SK-N-SH (cell line): ENCODE measurements around the gene COX15. TPM values are rescaled to one million over a fixed set of nuclear protein-coding genes. Genes with fewer than 3 reads are reported as not detected.

Experiments
- CTCF ChIA-PET: fragments of 300-600, 350-600 bp; formaldehyde crosslinking; extraction: SDS; loops from one replicate; lab custom pipeline; 2021; lab: Yijun Ruan, JAX
- POLR2A ChIA-PET: fragments of 350-600 bp; sonication (Branson Sonifier 250); formaldehyde crosslinking; extraction: SDS; loops from one replicate; lab custom pipeline; 2020; ENCODE audit warnings: antibody characterized with exemption, inconsistent platforms; lab: Yijun Ruan, JAX
- DNase-seq: peaks from one replicate; pipeline ENCODE4 v3.0.0; 2012
- H2AFZ ChIP-seq: fragments of 200-600 bp; sonication (generic); 2 replicates; pipeline ENCODE4 v1.8.1; 2016; ENCODE audit warnings: antibody characterized with exemption, mild to moderate bottlenecking, low read depth
- H3F3A ChIP-seq: fragments of 200-600 bp; sonication (generic); replicated peaks from 2 replicates; pipeline ENCODE3; 2016; ENCODE audit warnings: antibody characterized with exemption, mild to moderate bottlenecking; ENCODE audit not compliant: insufficient read depth
- H3K27ac ChIP-seq, 2 experiments: fragments of 200-500 bp in 1 of 2; fragments of 200-600 bp in 1 of 2; sonication (Bioruptor generic) in 1 of 2; sonication (generic), shearing (Covaris generic) in 1 of 2; 2 replicates each; pipeline versions ENCODE4 v1.5.1 to v1.6.1; 2014 to 2016; ENCODE audit warnings: low read depth in 2 of 2, inconsistent platforms in 1 of 2, low read length in 1 of 2, mild to moderate bottlenecking in 1 of 2, mixed read lengths in 1 of 2
- H3K27me3 ChIP-seq: fragments of 200-600 bp; sonication (generic), shearing (Covaris generic); 2 replicates; pipeline ENCODE4 v1.6.1; 2016; ENCODE audit warnings: mixed run types; ENCODE audit not compliant: insufficient read depth
- H3K36me3 ChIP-seq, 2 experiments: fragments of 200-500 bp in 1 of 2; fragments of 200-600 bp in 1 of 2; sonication (Bioruptor generic) in 1 of 2; sonication (generic) in 1 of 2; replicated peaks in 1 of 2; 2 replicates each; pipeline versions ENCODE3 to v1.5.1; 2014 to 2016; ENCODE audit warnings: low read length in 1 of 2, mild to moderate bottlenecking in 1 of 2; ENCODE audit not compliant: insufficient read depth in 2 of 2, control insufficient read depth in 1 of 2
- H3K4me1 ChIP-seq, 2 experiments: fragments of 200-500 bp in 1 of 2; fragments of 200-600 bp in 1 of 2; sonication (Bioruptor generic) in 1 of 2; sonication (generic), shearing (Covaris generic) in 1 of 2; 2 replicates each; pipeline versions ENCODE4 v1.5.1 to v1.6.1; 2014 to 2016; ENCODE audit warnings: low read depth in 1 of 2, low read length in 1 of 2, mixed run types in 1 of 2; ENCODE audit not compliant: insufficient read depth in 2 of 2, control insufficient read depth in 1 of 2
- H3K4me2 ChIP-seq: fragments of 200-600 bp; sonication (generic), shearing (Covaris generic); 2 replicates; pipeline ENCODE4 v1.6.1; 2017; ENCODE audit warnings: mixed run types
- H3K4me3 ChIP-seq, 2 experiments: fragments of 200-500 bp in 1 of 2; fragments of 200-600 bp in 1 of 2; sonication (Bioruptor generic) in 1 of 2; sonication (generic), shearing (Covaris generic) in 1 of 2; 2 replicates each; pipeline versions ENCODE4 v1.5.1 to v1.8.1; 2014 to 2016; ENCODE audit warnings: low read depth in 2 of 2, inconsistent platforms in 1 of 2, low read length in 1 of 2, mild to moderate bottlenecking in 1 of 2, mixed read lengths in 1 of 2, moderate library complexity in 1 of 2
- H3K79me2 ChIP-seq: fragments of 200-600 bp; sonication (generic); 2 replicates; pipeline ENCODE4 v1.8.1; 2017; ENCODE audit warnings: mild to moderate bottlenecking; ENCODE audit not compliant: insufficient read depth
- H3K9ac ChIP-seq: fragments of 200-600 bp; sonication (generic); 2 replicates; pipeline ENCODE4 v1.6.1; 2017; ENCODE audit warnings: mixed run types
- H3K9me2 ChIP-seq: fragments of 200-600 bp; sonication (generic); 2 replicates; pipeline ENCODE4 v1.6.1; 2017; ENCODE audit warnings: mixed run types
- H3K9me3 ChIP-seq: fragments of 200-600 bp; sonication (generic); 2 replicates; pipeline ENCODE4 v1.6.1; 2017; ENCODE audit warnings: mixed run types, mild to moderate bottlenecking, moderate library complexity
- H4K20me1 ChIP-seq: fragments of 200-600 bp; sonication (generic); 2 replicates; pipeline ENCODE4 v1.6.1; 2017; ENCODE audit warnings: mild to moderate bottlenecking, mixed run types; ENCODE audit not compliant: insufficient read depth
- EP300 ChIP-seq, 2 experiments: IDR thresholded peaks; 2 replicates each; pipeline versions ENCODE4 v1.4.0 to v1.6.1; 2012; ENCODE audit warnings: borderline replicate concordance in 1 of 2, low read depth in 1 of 2, low read length in 1 of 2
- EZH2phosphoT487 ChIP-seq: fragments of 200-600 bp; sonication (generic); IDR thresholded peaks from 2 replicates; pipeline ENCODE4 v1.6.1; 2017; ENCODE audit warnings: low read depth, mixed run types, mild to moderate bottlenecking, antibody characterized with exemption, moderate library complexity, borderline replicate concordance
- FOXM1 ChIP-seq: IDR thresholded peaks from 2 replicates; pipeline ENCODE4 v1.4.0; 2012; ENCODE audit warnings: low read depth, mild to moderate bottlenecking
- GABPA ChIP-seq: IDR thresholded peaks from 2 replicates; pipeline ENCODE4 v1.4.0; 2012; ENCODE audit warnings: low read depth, mild to moderate bottlenecking
- GATA2 ChIP-seq: sonication (generic); formaldehyde crosslinking; IDR thresholded peaks from 2 replicates; pipeline ENCODE4 v1.5.0; 2020; ENCODE audit warnings: mild to moderate bottlenecking, missing genetic modification reagents
- JUND ChIP-seq: IDR thresholded peaks from 2 replicates; pipeline ENCODE4 v1.4.0; 2012
- MXI1 ChIP-seq: IDR thresholded peaks from 2 replicates; pipeline ENCODE4 v1.6.1; 2012; ENCODE audit warnings: mild to moderate bottlenecking, low read depth, low read length, improper control_type of control experiment
- NRF1 ChIP-seq: IDR thresholded peaks from 2 replicates; pipeline ENCODE4 v1.6.1; 2012; ENCODE audit warnings: low read depth, mild to moderate bottlenecking, low read length
- REST ChIP-seq: IDR thresholded peaks from 2 replicates; pipeline ENCODE4 v1.6.1; 2012; ENCODE audit warnings: mild to moderate bottlenecking, low read depth, low read length, moderate library complexity
- SIN3A ChIP-seq: IDR thresholded peaks from 2 replicates; pipeline ENCODE4 v1.6.1; 2012; ENCODE audit warnings: low read depth, mild to moderate bottlenecking, low read length, moderate library complexity, borderline replicate concordance
- TAF1 ChIP-seq: IDR thresholded peaks from 2 replicates; pipeline ENCODE4 v1.6.1; 2012; ENCODE audit warnings: low read depth, mild to moderate bottlenecking, low read length, moderate library complexity, borderline replicate concordance
- TCF12 ChIP-seq: IDR thresholded peaks from 2 replicates; pipeline ENCODE4 v1.4.0; 2012
- USF1 ChIP-seq: IDR thresholded peaks from 2 replicates; pipeline ENCODE4 v1.4.0; 2012; ENCODE audit warnings: low read depth, borderline replicate concordance
- YY1 ChIP-seq: IDR thresholded peaks from 2 replicates; pipeline ENCODE4 v1.4.0; 2012; ENCODE audit warnings: low read depth, mild to moderate bottlenecking
- WGBS: methylation state at CpG from one replicate; pipeline ENCODE4 v1.1.6; 2017; ENCODE audit warnings: low lambda C conversion rate; 5-methylcytosine and 5-hydroxymethylcytosine counted together
- polyA plus RNA-seq, 3 experiments: library from polyadenylated mRNA; depleted of rRNA; stranded (reverse); fragments of >200 nt; gene quantifications; 2 replicates each; pipeline ENCODE4 v1.2.3, GENCODE V29; 2012

COX15 gene
- polyA plus RNA-seq, 1 of the 3 experiments (the other 2 are of a cell fraction), result 20.4 TPM

DNA sequence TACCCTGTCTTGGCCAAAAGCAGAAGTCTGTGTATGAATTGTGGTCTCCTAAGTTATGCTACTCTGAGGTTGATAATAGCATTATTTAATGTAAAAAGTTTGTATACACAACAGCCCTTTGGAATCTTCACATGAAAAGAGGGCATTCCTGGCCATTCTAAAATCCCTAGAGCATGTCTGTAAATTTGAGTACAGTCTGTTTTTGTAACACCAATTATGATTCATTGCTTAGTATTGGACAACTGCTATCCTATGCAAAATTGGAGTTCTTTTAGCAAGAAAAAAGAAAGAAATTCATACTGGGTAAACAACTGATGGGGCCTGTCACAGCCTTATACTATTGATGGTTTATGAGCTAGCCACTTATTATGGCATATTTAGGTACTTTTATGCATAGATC lies 10.3 kb upstream of the COX15 start:
- CTCF ChIA-PET, result interaction anchor here (0.6 to 1.9 kb wide), 3 partner anchors 10 to 945 kb away, joined by 3 to 6 read pairs (median 4); partner anchors contain the start of genes COX15 and CUTC
- POLR2A ChIA-PET, result no interaction called here
- H3K36me3 ChIP-seq, result peaks cover 59 to 92% of the 10 kb centered on the region in 2 experiments

DNA sequence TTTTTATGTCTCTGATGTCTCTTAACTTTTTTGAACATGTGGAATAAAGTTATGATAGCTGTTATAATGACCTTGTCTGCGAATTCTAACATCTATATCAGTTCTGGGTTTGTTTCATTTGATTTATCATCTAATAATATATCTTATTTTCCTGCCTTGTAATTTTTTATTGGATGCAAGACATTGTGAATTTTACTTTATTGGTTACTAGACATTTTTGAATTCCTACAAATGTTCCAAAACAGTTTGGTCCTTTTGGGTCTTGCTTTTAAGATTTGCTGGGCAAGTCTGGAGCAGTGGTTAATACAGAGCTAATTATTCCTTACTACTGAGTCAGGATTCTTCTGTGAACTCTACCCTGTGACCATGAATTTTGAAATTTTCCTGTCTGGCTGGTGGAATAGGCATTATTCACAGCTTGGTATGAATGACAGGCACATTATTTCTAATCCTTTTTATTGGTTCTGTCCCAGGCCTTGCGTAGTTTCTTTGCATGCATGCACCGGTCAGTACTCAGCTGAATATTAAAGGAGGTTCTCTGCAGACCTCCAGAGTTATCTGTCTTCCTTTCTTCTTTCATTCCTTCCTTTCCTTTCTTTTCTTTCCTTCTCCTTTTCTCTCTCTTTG lies 9.1 kb upstream of the COX15 start:
- Histone ChIP-seq H2AFZ (no peak overlapping the region), H4K20me1 (no peaks in the 10 kb centered on the region), H3K9me3 (peaks cover 22% of the 10 kb centered on the region), H3K9me2 (no peaks in the 10 kb centered on the region), H3K4me2 (no peak overlapping the region), H3K79me2 (peaks cover 10% of the 10 kb centered on the region; the same call in 1 of the 2 replicates), H3K27ac (no peak overlapping the region), H3K36me3 (peaks cover 69 to 100% of the 10 kb centered on the region in 2 experiments), H3F3A (peaks cover 5% of the 10 kb centered on the region), H3K9ac (no peak overlapping the region), H3K4me3 (no peak overlapping the region), H3K27me3 (no peaks in the 10 kb centered on the region), H3K4me1 (no peaks in the 10 kb centered on the region)
- 87% methylated on average over 3 of the region's 3 CpGs for WGBS
- TF ChIP-seq SIN3A (no peak), EP300 (IDR thresholded peaks at IDR 0.05; ENCODE audit: borderline replicate concordance in 1 of 2, low read depth in 1 of 2, low read length in 1 of 2) (no peak), REST (no peak), FOXM1 (no peak), MXI1 (no peak), EZH2phosphoT487 (no peak), TAF1 (no peak)
- ChIA-PET POLR2A (no interaction called here), CTCF (interaction anchor here (1.0 kb wide), 1 partner anchor 105 kb away, joined by 7 read pairs; no protein-coding TSS in a partner anchor)
- no peak for DNase-seq

More for the DNA sequence above, 10.3 kb upstream of the COX15 start:
- Histone ChIP-seq H3K4me3 (no peak overlapping the region), H3K79me2 (peaks cover 10% of the 10 kb centered on the region; the same call in 1 of the 2 replicates), H3F3A (peaks cover 5% of the 10 kb centered on the region), H3K9ac (no peak overlapping the region), H3K9me2 (no peaks in the 10 kb centered on the region), H2AFZ (no peak overlapping the region), H3K9me3 (peaks cover 22% of the 10 kb centered on the region), H3K27ac (peak overlapping the region; percentile 0 to 5; a peak in 2 of 4 replicates), H3K27me3 (no peaks in the 10 kb centered on the region), H4K20me1 (no peaks in the 10 kb centered on the region), H3K4me2 (no peak overlapping the region), H3K4me1 (no peaks in the 10 kb centered on the region)
- no peak for DNase-seq
- no peak for TF ChIP-seq NRF1
- no peak for TF ChIP-seq YY1
- no peak for TF ChIP-seq GATA2
- no peak for TF ChIP-seq GABPA
- TF ChIP-seq JUND, result no peak
- no peak for TF ChIP-seq EZH2phosphoT487
- TF ChIP-seq USF1, result no peak
- no peak for TF ChIP-seq TCF12
